SK-N-MC (cell line): ENCODE data around the gene MRPL54.

Experiments used
- DNase-seq: peaks from one replicate; pipeline ENCODE4 v3.0.0-alpha.2; 2011; ENCODE audit warnings: low read depth, low spot score
- H3K27ac ChIP-seq: fragments of 200-600 bp; sonication (generic); 2 replicates; pipeline ENCODE4 v1.5.1; 2016; ENCODE audit warnings: mixed run types
- H3K36me3 ChIP-seq: fragments of 200-600 bp; sonication (generic); 2 replicates; pipeline ENCODE4 v1.6.1; 2017; ENCODE audit warnings: antibody characterized with exemption, low read length, mixed read lengths; ENCODE audit not compliant: insufficient read depth
- H3K4me3 ChIP-seq: fragments of 200-600 bp; sonication (generic); 2 replicates; pipeline ENCODE4 v1.5.1; 2016
- H3K9ac ChIP-seq: fragments of 200-600 bp; sonication (generic); 2 replicates; pipeline ENCODE4 v1.8.0; 2017; ENCODE audit warnings: mixed run types, mixed read lengths; ENCODE audit not compliant: insufficient read length
- H3K9me3 ChIP-seq: fragments of 200-600 bp; sonication (generic); 2 replicates; pipeline ENCODE4 v1.6.1; 2017; ENCODE audit warnings: low read depth, mild to moderate bottlenecking, antibody characterized with exemption, low read length, moderate library complexity, mixed read lengths
- EZH2 ChIP-seq: fragments of 200-600 bp; sonication (generic); IDR thresholded peaks from one replicate; pipeline ENCODE4 v1.6.1; 2017; ENCODE audit warnings: antibody characterized with exemption
- FOXP2 ChIP-seq: optimal IDR thresholded peaks from 2 replicates; pipeline ENCODE3; 2011; ENCODE audit warnings: mild to moderate bottlenecking, moderate library complexity; ENCODE audit not compliant: insufficient read depth; ENCODE audit errors: extremely low read length, control extremely low read depth
- POLR2AphosphoS5 ChIP-seq: IDR thresholded peaks from 2 replicates; pipeline ENCODE4 v1.6.1; 2012; ENCODE audit warnings: mild to moderate bottlenecking, low read depth, low read length, borderline replicate concordance

MRPL54 gene

GRCh38 chr19:3776479-3777040 is 14.1 kb downstream of the MRPL54 start:
- Histone ChIP-seq H3K36me3 (no peaks in the 10 kb centered on the region), H3K9me3 (no peaks in the 10 kb centered on the region), H3K9ac (no peak overlapping the region), H3K4me3 (no peak overlapping the region), H3K27ac (no peak overlapping the region)
- no peak for DNase-seq
- TF ChIP-seq FOXP2 (no peak), EZH2 (no peak), POLR2AphosphoS5 (no peak)

- Histone ChIP-seq H3K9me3 (no peaks in the 10 kb centered on the region), H3K4me3 (no peak overlapping the region), H3K27ac (no peak overlapping the region), H3K36me3 (no peaks in the 10 kb centered on the region), H3K9ac (no peak overlapping the region)
- no peak for DNase-seq
- no peak for TF ChIP-seq POLR2AphosphoS5
- TF ChIP-seq EZH2: no peak
- TF ChIP-seq FOXP2: no peak
These were observed 15.8 kb downstream of the MRPL54 start for GRCh38 chr19:3778104-3778867.

DNA sequence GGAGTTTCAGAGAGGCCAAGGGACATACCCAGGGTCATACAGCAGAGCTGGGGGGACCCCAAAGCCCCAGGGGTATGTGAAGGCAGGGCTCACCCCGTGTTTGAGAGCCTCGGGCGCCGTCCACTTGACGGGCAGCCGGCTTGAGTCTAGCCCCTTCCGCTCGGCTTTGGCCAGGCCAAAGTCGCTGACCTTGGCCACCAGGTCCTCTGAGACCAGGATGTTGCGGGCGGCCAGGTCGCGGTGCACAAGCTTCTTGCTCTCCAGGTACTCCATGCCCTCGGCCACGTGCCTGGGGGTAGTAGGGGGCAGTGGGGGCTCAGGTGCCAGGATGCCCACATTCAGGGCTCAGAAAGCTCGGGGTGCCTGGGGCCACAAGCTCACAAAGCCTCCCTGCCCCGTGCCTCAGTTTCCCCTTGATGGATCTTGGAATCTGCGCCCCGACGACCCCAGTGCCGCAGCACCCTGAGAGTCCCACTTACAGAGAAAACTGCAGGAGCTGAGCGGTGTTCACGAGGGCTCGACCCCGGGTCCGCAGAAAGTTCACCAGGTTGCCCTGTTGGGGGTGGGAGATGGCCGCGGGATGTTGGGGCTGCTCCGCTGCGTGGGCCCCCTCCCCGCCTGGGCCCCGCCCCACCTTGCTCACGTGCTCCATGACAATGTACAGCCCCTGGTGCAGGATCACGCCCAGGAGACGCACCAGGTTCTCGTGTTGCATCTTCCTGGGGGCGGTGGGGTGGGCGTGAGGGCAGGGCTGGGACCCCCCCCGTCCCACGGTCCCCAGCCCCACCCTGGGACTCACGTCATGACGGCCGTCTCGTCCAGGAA is 16.6 kb downstream of the MRPL54 start:
- TF ChIP-seq FOXP2 (no peak), POLR2AphosphoS5 (no peak), EZH2 (no peak)
- no peak for DNase-seq
- H3K9me3 ChIP-seq: no peaks in the 10 kb centered on the region

GRCh38 chr19:3780786-3781304 is 18.4 kb downstream of the MRPL54 start:
- H3K27ac ChIP-seq: no peak overlapping the region
- DNase-seq: no peak
- H3K36me3 ChIP-seq: no peaks in the 10 kb centered on the region

More for the DNA sequence above, 16.6 kb downstream of the MRPL54 start:
- no peak overlapping the region for H3K27ac ChIP-seq
- H3K4me3 ChIP-seq: no peak overlapping the region
- H3K9ac ChIP-seq: no peak overlapping the region
- H3K36me3 ChIP-seq: no peaks in the 10 kb centered on the region

GRCh38 chr19:3781603-3782002 is 19.1 kb downstream of the MRPL54 start:
- Histone ChIP-seq H3K36me3 (no peaks in the 10 kb centered on the region), H3K9ac (no peak overlapping the region), H3K9me3 (no peaks in the 10 kb centered on the region), H3K27ac (no peak overlapping the region), H3K4me3 (no peak overlapping the region)
- DNase-seq: no peak
- TF ChIP-seq FOXP2 (no peak), EZH2 (no peak), POLR2AphosphoS5 (no peak; the same call in 1 of the 2 replicates)

More at GRCh38 chr19:3780786-3781304, 18.4 kb downstream of the MRPL54 start:
- Histone ChIP-seq H3K9me3 (no peaks in the 10 kb centered on the region), H3K4me3 (no peak overlapping the region), H3K9ac (no peak overlapping the region)
- TF ChIP-seq EZH2 (no peak), FOXP2 (no peak), POLR2AphosphoS5 (no peak)

- Histone ChIP-seq H3K36me3 (no peaks in the 10 kb centered on the region), H3K9ac (no peak overlapping the region)
These were observed 19.8 kb downstream of the MRPL54 start for GRCh38 chr19:3782330-3782729.

GRCh38 chr19:3782903-3783302 is 20.4 kb downstream of the MRPL54 start:
- DNase-seq: no peak
- Histone ChIP-seq H3K4me3 (no peak overlapping the region), H3K9ac (no peak overlapping the region), H3K36me3 (no peaks in the 10 kb centered on the region), H3K9me3 (no peaks in the 10 kb centered on the region), H3K27ac (no peak overlapping the region)
- TF ChIP-seq FOXP2: no peak
- TF ChIP-seq POLR2AphosphoS5: no peak
- no peak for TF ChIP-seq EZH2

More at GRCh38 chr19:3782330-3782729, 19.8 kb downstream of the MRPL54 start:
- Histone ChIP-seq H3K27ac (no peak overlapping the region), H3K4me3 (no peak overlapping the region), H3K9me3 (no peaks in the 10 kb centered on the region)
- DNase-seq: no peak
- TF ChIP-seq EZH2: no peak
- no peak for TF ChIP-seq FOXP2
- no peak for TF ChIP-seq POLR2AphosphoS5
